Measurements from ENCODE around the gene FAM210A. TPM values are rescaled to one million over a fixed set of nuclear protein-coding genes. Genes with fewer than 3 reads are reported as not detected.

The FAM210A gene
- total and polyA plus RNA-seq, 2 of the 4 experiments (the other 2 are of a cell fraction): 9.8 to 25.3 TPM

DNA sequence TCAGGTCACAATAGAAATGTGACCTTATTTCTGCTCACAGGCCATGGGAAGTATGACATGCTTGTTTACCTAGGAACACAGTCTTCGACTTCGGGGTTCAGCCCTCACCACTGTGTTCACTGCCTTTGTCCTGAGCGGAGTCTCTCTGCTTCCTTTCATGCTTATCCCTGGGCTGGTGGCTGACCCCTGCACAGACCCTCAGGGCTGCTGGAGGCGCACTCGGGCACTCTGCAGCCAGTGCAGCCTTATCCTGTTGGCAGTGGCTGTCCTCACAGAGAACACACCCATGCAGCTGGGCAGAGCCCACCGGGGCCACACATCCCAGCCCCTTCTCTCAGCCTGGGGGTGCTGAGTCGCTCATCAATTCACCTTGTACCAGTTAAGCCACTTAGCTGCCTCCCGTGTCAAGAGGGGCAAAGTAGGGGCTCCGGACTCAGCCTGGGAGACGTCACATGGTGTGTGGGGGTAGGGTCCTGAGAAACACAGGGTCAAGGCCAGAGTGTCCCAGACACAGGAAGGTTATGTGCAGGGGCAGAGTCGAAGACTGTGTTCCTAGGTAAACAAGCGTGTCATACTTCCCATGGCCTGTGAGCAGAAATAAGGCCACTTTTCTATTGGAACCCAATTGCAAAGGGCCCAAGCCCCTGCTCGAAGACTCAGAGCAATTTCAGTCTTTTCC lies 107.5 kb downstream of the FAM210A start:
- Histone ChIP-seq H3K79me1 (ENCODE audit: low read depth in 1 of 2, low read length in 2 of 2) (no peaks in the 10 kb centered on the region), H3K56ac (ENCODE audit: extremely low read depth, insufficient read depth, low read length) (no peak overlapping the region), H3K36me3 (ENCODE audit: control insufficient read depth, insufficient read depth, low read length) (no peaks in the 10 kb centered on the region), H3K27ac (ENCODE audit: insufficient read depth, low read length) (no peak overlapping the region), H3K9ac (ENCODE audit: low read depth, low read length) (no peak overlapping the region), H3K9me3 (ENCODE audit: control insufficient read depth, insufficient read depth, low read length) (no peaks in the 10 kb centered on the region), H3K4ac (ENCODE audit: low read depth, low read length) (no peak overlapping the region), H3K4me3 (ENCODE audit: insufficient read depth, low read depth, low read length) (no peak overlapping the region), H4K5ac (ENCODE audit: low read depth, low read length) (no peak overlapping the region), H3K4me2 (ENCODE audit: low read depth, low read length) (no peak overlapping the region), H4K91ac (ENCODE audit: insufficient read depth, low read depth, low read length) (no peak overlapping the region), H3K9me1 (ENCODE audit: insufficient read depth, low read length) (no peaks in the 10 kb centered on the region), H2BK20ac (ENCODE audit: low read depth, low read length) (no peak overlapping the region), H3K4me1 (ENCODE audit: control insufficient read depth, insufficient read depth, low read length) (no peaks in the 10 kb centered on the region), H2BK120ac (ENCODE audit: low read depth, low read length) (no peak overlapping the region), H3K23ac (ENCODE audit: low read depth, low read length) (no peak overlapping the region), H2BK5ac (ENCODE audit: low read depth, low read length, poor library complexity, severe bottlenecking) (no peak overlapping the region), H2BK15ac (ENCODE audit: low read depth, low read length) (no peak overlapping the region), H4K8ac (ENCODE audit: low read depth in 2 of 2, low read length in 2 of 2) (no peak overlapping the region), H3K14ac (replicated peaks; ENCODE audit: low read depth, low read length) (no peak overlapping the region), H4K20me1 (ENCODE audit: insufficient read depth, low read length) (no peaks in the 10 kb centered on the region), H2AK5ac (ENCODE audit: low read depth, low read length) (no peak overlapping the region), H2AK9ac (replicated peaks; ENCODE audit: low read depth, low read length, poor library complexity) (no peak overlapping the region), H3K18ac (ENCODE audit: low read depth, low read length) (no peak overlapping the region), H2AFZ (replicated peaks; ENCODE audit: low read length, poor library complexity) (no peak overlapping the region), H3K27me3 (ENCODE audit: control insufficient read depth, insufficient read depth, low read length) (peaks cover 11% of the 10 kb centered on the region)
- 68% methylated on average over 8 of the region's 13 CpGs; no CpG with 5 or more reads in 1 of the 2 experiments for WGBS, 2 experiments (ENCODE audit: extremely low coverage in 2 of 2, insufficient read length in 1 of 2)
- intact Hi-C loops (cut with micrococcal nuclease): no loop called here
- TF ChIP-seq MAFK (IDR thresholded peaks at IDR 0.05; ENCODE audit: low read depth, low read length) (no peak), MAZ (IDR thresholded peaks at IDR 0.05; ENCODE audit: borderline replicate concordance, low read depth, low read length) (no peak), RAD21 (IDR thresholded peaks at IDR 0.05; ENCODE audit: low read length) (no peak), MXI1 (IDR thresholded peaks at IDR 0.05; ENCODE audit: borderline replicate concordance, low read depth, low read length) (no peak), SMC3 (IDR thresholded peaks at IDR 0.05; ENCODE audit: low read depth, low read length) (no peak), RFX5 (IDR thresholded peaks at IDR 0.05; ENCODE audit: low read depth, low read length) (no peak), RCOR1 (IDR thresholded peaks at IDR 0.05; ENCODE audit: insufficient replicate concordance, low read length) (no peak), BHLHE40 (IDR thresholded peaks at IDR 0.05; ENCODE audit: low read depth, low read length) (no peak), POLR2A (IDR thresholded peaks at IDR 0.05; ENCODE audit: low read depth, low read length) (no peak), NFE2L2 (IDR thresholded peaks at IDR 0.05; ENCODE audit: low read depth, low read length) (no peak), CEBPB (IDR thresholded peaks at IDR 0.05; ENCODE audit: low read depth, low read length) (no peak), CHD1 (IDR thresholded peaks at IDR 0.05; ENCODE audit: low read depth, low read length) (no peak), CTCF (conservative IDR thresholded peaks at IDR 0.05; ENCODE audit: low read depth, low read length) (no peak)
- TF ChIP-seq, protein P1, sequence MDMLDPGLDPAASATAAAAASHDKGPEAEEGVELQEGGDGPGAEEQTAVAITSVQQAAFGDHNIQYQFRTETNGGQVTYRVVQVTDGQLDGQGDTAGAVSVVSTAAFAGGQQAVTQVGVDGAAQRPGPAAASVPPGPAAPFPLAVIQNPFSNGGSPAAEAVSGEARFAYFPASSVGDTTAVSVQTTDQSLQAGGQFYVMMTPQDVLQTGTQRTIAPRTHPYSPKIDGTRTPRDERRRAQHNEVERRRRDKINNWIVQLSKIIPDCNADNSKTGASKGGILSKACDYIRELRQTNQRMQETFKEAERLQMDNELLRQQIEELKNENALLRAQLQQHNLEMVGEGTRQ (IDR thresholded peaks at IDR 0.05; ENCODE audit: low read depth, low read length): no peak
- TF ChIP-seq, protein P2, sequence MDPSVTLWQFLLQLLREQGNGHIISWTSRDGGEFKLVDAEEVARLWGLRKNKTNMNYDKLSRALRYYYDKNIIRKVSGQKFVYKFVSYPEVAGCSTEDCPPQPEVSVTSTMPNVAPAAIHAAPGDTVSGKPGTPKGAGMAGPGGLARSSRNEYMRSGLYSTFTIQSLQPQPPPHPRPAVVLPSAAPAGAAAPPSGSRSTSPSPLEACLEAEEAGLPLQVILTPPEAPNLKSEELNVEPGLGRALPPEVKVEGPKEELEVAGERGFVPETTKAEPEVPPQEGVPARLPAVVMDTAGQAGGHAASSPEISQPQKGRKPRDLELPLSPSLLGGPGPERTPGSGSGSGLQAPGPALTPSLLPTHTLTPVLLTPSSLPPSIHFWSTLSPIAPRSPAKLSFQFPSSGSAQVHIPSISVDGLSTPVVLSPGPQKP (IDR thresholded peaks at IDR 0.05; ENCODE audit: borderline replicate concordance, low read depth, low read length): no peak
- DNase-seq (no peak), ATAC-seq (ENCODE audit: low read depth) (no peak)
- ChIA-PET CTCF (no interaction called here), POLR2A (ENCODE audit: unreplicated experiment) (no interaction called here)
- dilution Hi-C loops (cut with HindIII; ENCODE audit: low sequenced_read_pairs, unreplicated experiment): no loop called here
- in situ Hi-C loops (cut with MboI; ENCODE audit: low sequenced_read_pairs): no loop called here
- no TSS peak for BruUV-seq (replicated peaks)

Measured in IMR-90 (cell line).